ENCODE data around the gene TLE2.

The TLE2 gene

DNA sequence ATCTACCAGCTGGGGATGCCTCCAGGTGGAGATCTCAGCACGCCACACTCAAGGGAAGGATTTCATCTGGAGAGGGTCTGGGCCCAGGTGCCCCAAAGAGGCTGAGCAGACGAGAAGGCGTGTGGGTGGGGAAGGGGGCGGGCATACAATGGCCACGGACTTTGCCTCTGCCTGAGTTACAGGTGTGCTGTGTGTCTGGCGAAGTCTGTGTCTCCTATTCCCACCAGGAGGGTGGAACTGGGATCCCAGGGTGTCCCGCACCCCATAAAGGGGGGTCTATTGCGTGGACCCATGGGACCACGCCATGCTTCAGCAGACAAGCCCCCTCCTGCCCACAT, 3.6 kb downstream of the TLE2 start:
- Histone ChIP-seq H2BK12ac (ENCODE audit: low read length) (no peak overlapping the region), H2AFZ (ENCODE audit: low read length) (peak overlapping the region; percentile 53), H3K36me3 (replicated peaks in 1 of 2; ENCODE audit: control insufficient read depth in 2 of 2, insufficient read depth in 2 of 2, low read length in 2 of 2) (no peaks in the 10 kb centered on the region), H3K27ac (replicated peaks; ENCODE audit: low read length) (no peak overlapping the region), H4K8ac (ENCODE audit: low read depth, low read length) (no peak overlapping the region), H3K4me1 (ENCODE audit: control insufficient read depth in 2 of 2, insufficient read depth in 1 of 2, low read depth in 1 of 2, low read length in 2 of 2) (peaks cover 5 to 10% of the 10 kb centered on the region in 2 donors), H3K14ac (ENCODE audit: low read length) (no peak overlapping the region), H2BK120ac (ENCODE audit: low read depth, low read length) (no peak overlapping the region), H2BK5ac (ENCODE audit: low read length) (no peak overlapping the region), H3K18ac (ENCODE audit: low read length) (no peak overlapping the region), H2AK5ac (ENCODE audit: low read depth, low read length) (no peak overlapping the region), H3K4me2 (ENCODE audit: insufficient read depth, low read length, poor library complexity, severe bottlenecking) (no peak overlapping the region), H4K91ac (ENCODE audit: low read depth, low read length, poor library complexity) (no peak overlapping the region), H3K4me3 (ENCODE audit: low read length in 2 of 2) (no peak overlapping the region), H3K9ac (ENCODE audit: low read depth, low read length, poor library complexity) (no peak overlapping the region), H3K27me3 (ENCODE audit: control insufficient read depth in 3 of 3, insufficient read depth in 3 of 3, low read depth in 1 of 3, low read length in 3 of 3) (peaks cover 18 to 73% (median 59%) of the 10 kb centered on the region in 3 experiments), H3K4ac (ENCODE audit: low read length) (no peak overlapping the region), H3K79me1 (ENCODE audit: low read depth, low read length) (no peaks in the 10 kb centered on the region), H3K9me3 (replicated peaks in 1 of 2; ENCODE audit: control insufficient read depth in 2 of 2, insufficient read depth in 1 of 2, low read depth in 1 of 2, low read length in 2 of 2) (peaks cover 0 to 9% of the 10 kb centered on the region in 2 donors), H3K23ac (ENCODE audit: low read depth, low read length, poor library complexity) (no peak overlapping the region), H2BK15ac (ENCODE audit: low read length) (no peak overlapping the region)
- WGBS, 2 donors (ENCODE audit: extremely low coverage in 2 of 2, insufficient read length in 2 of 2, insufficient replicate concordance in 1 of 2) = no CpG with 5 or more reads among the region's 9 CpGs
- DNase-seq (ENCODE audit: low spot score) = no peak

DNA sequence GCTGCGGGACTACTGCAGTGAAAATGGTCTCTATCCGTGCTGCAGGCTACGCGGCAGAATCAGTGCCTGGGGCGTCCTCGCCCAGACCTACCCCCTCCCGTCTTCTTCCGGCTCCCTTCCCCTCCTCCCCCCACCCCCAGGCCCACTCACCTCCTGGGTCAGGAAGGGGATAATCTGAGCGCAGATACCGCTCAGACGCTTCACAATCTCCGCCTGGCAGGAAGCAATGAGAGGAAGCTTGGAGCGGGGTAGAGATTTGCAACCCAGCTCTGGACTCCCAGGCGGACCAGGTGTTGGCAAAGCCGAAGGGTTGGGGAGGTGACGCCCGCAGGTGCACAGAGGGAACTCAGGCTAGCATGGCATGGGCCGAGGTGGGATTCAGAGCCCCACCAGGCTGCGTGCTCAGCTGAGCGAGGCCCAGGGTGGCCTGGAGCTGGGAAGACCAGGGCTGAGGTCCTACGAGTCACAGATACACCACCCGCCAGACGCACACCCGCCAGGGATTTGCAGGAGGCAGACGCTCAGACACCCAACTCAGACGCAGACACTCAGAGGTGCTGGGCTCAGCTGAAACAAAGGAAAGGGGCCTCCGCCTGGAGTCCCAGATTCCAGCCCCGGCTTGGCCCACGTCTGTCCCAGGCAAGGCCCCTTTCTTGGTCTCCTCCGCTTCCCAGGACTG, 4.1 kb downstream of the TLE2 start:
- H2AK5ac ChIP-seq (ENCODE audit: low read depth, low read length) = peak overlapping the region; percentile 13
- H3K27ac ChIP-seq (replicated peaks; ENCODE audit: low read length) = no peak overlapping the region
- no peak overlapping the region for H2BK15ac ChIP-seq (ENCODE audit: low read length)
- no peak overlapping the region for H2BK120ac ChIP-seq (ENCODE audit: low read depth, low read length)
- peaks cover 18 to 73% (median 54%) of the 10 kb centered on the region in 3 experiments for H3K27me3 ChIP-seq (ENCODE audit: control insufficient read depth in 3 of 3, insufficient read depth in 3 of 3, low read depth in 1 of 3, low read length in 3 of 3)
- peak overlapping the region; percentile 73 for H3K14ac ChIP-seq (ENCODE audit: low read length)
- peak overlapping the region; percentile 71 for H3K18ac ChIP-seq (ENCODE audit: low read length)
- H4K8ac ChIP-seq (ENCODE audit: low read depth, low read length) = no peak overlapping the region
- peak overlapping the region; percentile 99 for H4K91ac ChIP-seq (ENCODE audit: low read depth, low read length, poor library complexity)
- H3K23ac ChIP-seq (ENCODE audit: low read depth, low read length, poor library complexity) = peak overlapping the region; percentile 85
- no peak overlapping the region for H3K4me3 ChIP-seq (ENCODE audit: low read length in 2 of 2)
- peak overlapping the region; percentile 11 for H2BK5ac ChIP-seq (ENCODE audit: low read length)
- peaks cover 0 to 9% of the 10 kb centered on the region in 2 donors for H3K9me3 ChIP-seq (replicated peaks in 1 of 2; ENCODE audit: control insufficient read depth in 2 of 2, insufficient read depth in 1 of 2, low read depth in 1 of 2, low read length in 2 of 2)
- H3K4me1 ChIP-seq (ENCODE audit: control insufficient read depth in 2 of 2, insufficient read depth in 1 of 2, low read depth in 1 of 2, low read length in 2 of 2) = peaks cover 5 to 10% of the 10 kb centered on the region in 2 donors
- peak overlapping the region; percentile 53 for H2AFZ ChIP-seq (ENCODE audit: low read length)
- H3K4me2 ChIP-seq (ENCODE audit: insufficient read depth, low read length, poor library complexity, severe bottlenecking) = peak overlapping the region; percentile 20
- H3K4ac ChIP-seq (ENCODE audit: low read length) = no peak overlapping the region
- H3K9ac ChIP-seq (ENCODE audit: low read depth, low read length, poor library complexity) = peak overlapping the region; percentile 24
- no peak overlapping the region for H2BK12ac ChIP-seq (ENCODE audit: low read length)
- no peaks in the 10 kb centered on the region for H3K79me1 ChIP-seq (ENCODE audit: low read depth, low read length)
- no peaks in the 10 kb centered on the region for H3K36me3 ChIP-seq (replicated peaks in 1 of 2; ENCODE audit: control insufficient read depth in 2 of 2, insufficient read depth in 2 of 2, low read length in 2 of 2)
- WGBS, 2 donors (ENCODE audit: extremely low coverage in 2 of 2, insufficient read length in 2 of 2, insufficient replicate concordance in 1 of 2) = no CpG with 5 or more reads among the region's 30 CpGs
- no peak for DNase-seq (ENCODE audit: low spot score)

DNA sequence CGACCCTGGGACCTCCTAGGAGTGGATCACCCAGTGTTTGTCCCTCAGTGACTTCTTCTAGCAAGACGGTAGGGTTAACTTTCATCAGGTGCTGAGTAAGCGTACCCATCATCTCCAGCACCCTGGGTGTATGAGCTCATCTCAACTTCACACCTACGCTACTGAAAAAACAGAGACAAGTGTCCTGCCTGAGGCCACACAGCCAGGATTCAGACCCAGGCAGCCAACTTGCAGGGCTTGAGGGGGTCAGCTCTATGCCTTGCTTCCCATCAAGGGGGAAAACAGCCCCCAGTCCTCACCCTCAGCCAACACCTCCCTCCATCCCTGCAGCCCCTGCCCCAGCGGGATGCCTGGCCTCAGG, 4.6 kb downstream of the TLE2 start:
- Histone ChIP-seq H2AFZ (ENCODE audit: low read length) (no peak overlapping the region), H3K9me3 (replicated peaks in 1 of 2; ENCODE audit: control insufficient read depth in 2 of 2, insufficient read depth in 1 of 2, low read depth in 1 of 2, low read length in 2 of 2) (peaks cover 0 to 9% of the 10 kb centered on the region in 2 donors), H3K79me1 (ENCODE audit: low read depth, low read length) (no peaks in the 10 kb centered on the region), H4K91ac (ENCODE audit: low read depth, low read length, poor library complexity) (peak overlapping the region; percentile 99), H2BK12ac (ENCODE audit: low read length) (no peak overlapping the region), H3K18ac (ENCODE audit: low read length) (peak overlapping the region; percentile 71), H2BK5ac (ENCODE audit: low read length) (peak overlapping the region; percentile 11), H3K4me1 (ENCODE audit: control insufficient read depth in 2 of 2, insufficient read depth in 1 of 2, low read depth in 1 of 2, low read length in 2 of 2) (peaks cover 5 to 10% of the 10 kb centered on the region in 2 donors), H2AK5ac (ENCODE audit: low read depth, low read length) (peak overlapping the region; percentile 13), H3K36me3 (replicated peaks in 1 of 2; ENCODE audit: control insufficient read depth in 2 of 2, insufficient read depth in 2 of 2, low read length in 2 of 2) (no peaks in the 10 kb centered on the region), H3K27ac (replicated peaks; ENCODE audit: low read length) (no peak overlapping the region), H2BK120ac (ENCODE audit: low read depth, low read length) (no peak overlapping the region), H3K14ac (ENCODE audit: low read length) (no peak overlapping the region), H3K4me3 (ENCODE audit: low read length in 2 of 2) (peak overlapping the region in 1 of 2 donors; percentile 59), H2BK15ac (ENCODE audit: low read length) (no peak overlapping the region), H3K4ac (ENCODE audit: low read length) (no peak overlapping the region), H3K4me2 (ENCODE audit: insufficient read depth, low read length, poor library complexity, severe bottlenecking) (no peak overlapping the region), H3K23ac (ENCODE audit: low read depth, low read length, poor library complexity) (peak overlapping the region; percentile 85), H3K27me3 (ENCODE audit: control insufficient read depth in 3 of 3, insufficient read depth in 3 of 3, low read depth in 1 of 3, low read length in 3 of 3) (peaks cover 18 to 68% (median 48%) of the 10 kb centered on the region in 3 experiments), H3K9ac (ENCODE audit: low read depth, low read length, poor library complexity) (peak overlapping the region; percentile 24), H4K8ac (ENCODE audit: low read depth, low read length) (no peak overlapping the region)
- no peak for DNase-seq (ENCODE audit: low spot score)
- no CpG with 5 or more reads among the region's 5 CpGs for WGBS, 2 donors (ENCODE audit: extremely low coverage in 2 of 2, insufficient read length in 2 of 2, insufficient replicate concordance in 1 of 2)

DNA sequence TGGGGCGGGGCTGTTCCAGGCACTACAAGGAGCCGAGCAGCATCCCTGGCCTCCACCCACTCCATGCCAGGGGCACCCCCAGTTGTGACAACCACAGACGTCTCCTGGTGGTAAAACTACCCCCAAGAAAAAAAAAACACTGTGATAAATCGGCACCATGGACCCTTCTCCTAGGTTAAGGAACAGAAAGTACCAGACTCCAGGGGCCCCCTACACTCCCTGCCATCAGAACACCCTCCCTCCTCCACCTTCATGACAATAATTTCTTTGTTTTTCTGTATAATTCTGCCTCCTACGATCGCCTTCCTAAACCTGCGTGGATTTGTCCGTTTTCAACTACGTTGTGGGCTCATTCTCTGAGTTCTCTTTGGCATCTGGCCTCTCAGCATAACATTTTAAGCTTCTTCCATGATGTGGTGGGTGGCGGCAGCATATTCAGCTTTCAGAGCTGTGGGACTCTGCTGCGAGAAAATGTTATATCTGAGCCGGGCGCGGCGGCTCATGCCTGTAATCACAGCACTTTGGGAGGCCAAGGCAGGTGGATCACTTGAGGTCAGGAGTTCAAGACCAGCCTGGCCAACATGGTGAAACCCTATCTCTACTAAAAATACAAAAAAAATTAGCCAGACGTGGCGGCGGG, 8.6 kb downstream of the TLE2 start:
- Histone ChIP-seq H3K27me3 (ENCODE audit: control insufficient read depth in 3 of 3, insufficient read depth in 3 of 3, low read depth in 1 of 3, low read length in 3 of 3) (peaks cover 2 to 33% (median 18%) of the 10 kb centered on the region in 3 experiments), H3K79me1 (ENCODE audit: low read depth, low read length) (no peaks in the 10 kb centered on the region), H3K36me3 (replicated peaks in 1 of 2; ENCODE audit: control insufficient read depth in 2 of 2, insufficient read depth in 2 of 2, low read length in 2 of 2) (no peaks in the 10 kb centered on the region), H3K4me3 (ENCODE audit: low read length in 2 of 2) (no peak overlapping the region), H3K23ac (ENCODE audit: low read depth, low read length, poor library complexity) (no peak overlapping the region), H3K9me3 (replicated peaks in 1 of 2; ENCODE audit: control insufficient read depth in 2 of 2, insufficient read depth in 1 of 2, low read depth in 1 of 2, low read length in 2 of 2) (no peaks in the 10 kb centered on the region), H2AFZ (ENCODE audit: low read length) (no peak overlapping the region), H4K8ac (ENCODE audit: low read depth, low read length) (no peak overlapping the region), H4K91ac (ENCODE audit: low read depth, low read length, poor library complexity) (no peak overlapping the region), H3K18ac (ENCODE audit: low read length) (no peak overlapping the region), H3K14ac (ENCODE audit: low read length) (no peak overlapping the region), H2BK120ac (ENCODE audit: low read depth, low read length) (no peak overlapping the region), H2BK15ac (ENCODE audit: low read length) (no peak overlapping the region), H2BK12ac (ENCODE audit: low read length) (no peak overlapping the region), H3K4me2 (ENCODE audit: insufficient read depth, low read length, poor library complexity, severe bottlenecking) (no peak overlapping the region), H3K9ac (ENCODE audit: low read depth, low read length, poor library complexity) (no peak overlapping the region), H2AK5ac (ENCODE audit: low read depth, low read length) (no peak overlapping the region), H2BK5ac (ENCODE audit: low read length) (no peak overlapping the region), H3K4ac (ENCODE audit: low read length) (no peak overlapping the region), H3K27ac (replicated peaks; ENCODE audit: low read length) (no peak overlapping the region), H3K4me1 (ENCODE audit: control insufficient read depth in 2 of 2, insufficient read depth in 1 of 2, low read depth in 1 of 2, low read length in 2 of 2) (peaks cover 5 to 9% of the 10 kb centered on the region in 2 donors)
- DNase-seq (ENCODE audit: low spot score) = no peak
- no CpG with 5 or more reads among the region's 18 CpGs for WGBS, 2 donors (ENCODE audit: extremely low coverage in 2 of 2, insufficient read length in 2 of 2, insufficient replicate concordance in 1 of 2)

Data from neuronal stem cell (in vitro differentiated cells).